Testis (tissue), 3 donors: ENCODE results near the gene SMCR8. TPM values are rescaled to one million over a fixed set of nuclear protein-coding genes. Genes with fewer than 3 reads are reported as not detected.

Experiments
- DNase-seq: peaks from one replicate; pipeline ENCODE4 v3.0.0-alpha.2; 2019
- H3K27ac ChIP-seq, 2 donors: fragments of 200-600 bp; sonication (generic); one replicate each; pipeline ENCODE4 v1.5.1; 2019
- H3K27me3 ChIP-seq: fragments of 200-600 bp; sonication (generic); one replicate; pipeline ENCODE4 v1.5.1; 2019
- H3K36me3 ChIP-seq: fragments of 200-600 bp; sonication (generic); one replicate; pipeline ENCODE4 v1.5.1; 2017; ENCODE audit warnings: low read depth; ENCODE audit errors: missing control alignments
- H3K4me1 ChIP-seq: fragments of 200-600 bp; sonication (generic); one replicate; pipeline ENCODE4 v1.5.1; 2019
- H3K4me3 ChIP-seq, 2 donors: fragments of 200-600 bp; sonication (generic); one replicate each; pipeline ENCODE4 v1.5.1; 2017 to 2019
- H3K9me3 ChIP-seq: fragments of 200-600 bp; sonication (generic); one replicate; pipeline ENCODE4 v1.5.1; 2017
- CTCF ChIP-seq, 3 experiments: fragments of 450-650 bp in 2 of 3; fragments of 200-600 bp in 1 of 3; sonication (generic) in 1 of 3; IDR thresholded peaks; one replicate each; pipeline ENCODE4 v1.5.1; 2016 to 2019; ENCODE audit warnings: antibody characterized with exemption in 3 of 3, mild to moderate bottlenecking in 2 of 3, moderate library complexity in 1 of 3
- POLR2A ChIP-seq: fragments of 450-650 bp; IDR thresholded peaks from one replicate; pipeline ENCODE4 v1.6.1; 2017; ENCODE audit warnings: antibody characterized with exemption, mild to moderate bottlenecking, moderate library complexity
- WGBS, 2 donors: methylation state at CpG; one replicate each; pipeline ENCODE4 v1.1.5; 2018; 5-methylcytosine and 5-hydroxymethylcytosine counted together
- intact Hi-C: fragments of 100-400 bp; cut with DNase I; formaldehyde crosslinking; loops from one replicate; pipeline ENCODE4 v1.15.1; 2023; ENCODE audit warnings: low total_unique reads
- polyA plus RNA-seq: library from polyadenylated mRNA; stranded (reverse); fragments of 350-450 nt; fragmentation: Illumina TruSeq; extraction: RNeasy Lipid Tissue Mini Kit (QIAGEN cat#74804); gene quantifications from one replicate; pipeline ENCODE4 v1.2.3, GENCODE V29; 2014; ENCODE audit warnings: low read depth, low replicate concordance; ENCODE audit not compliant: insufficient read depth
- total RNA-seq, 2 donors: library from RNA; depleted of rRNA; stranded (reverse); fragments of >200 nt; gene quantifications; one replicate each; pipeline ENCODE4 v1.2.3, GENCODE V29; 2016

Gene SMCR8
- total and polyA plus RNA-seq, 3 donors from 2014 or later, result 20.3 to 27.7 (median 25.0) TPM

GRCh38 chr17:18361837-18362697 lies 47.0 kb downstream of the SMCR8 start:
- Histone ChIP-seq H3K27me3 (no peaks in the 10 kb centered on the region), H3K36me3 (no peaks in the 10 kb centered on the region), H3K27ac (peak overlapping the region; percentile 32 to 46), H3K9me3 (no peaks in the 10 kb centered on the region), H3K4me3 (peak overlapping the region; percentile 54 to 93), H3K4me1 (peaks cover 7% of the 10 kb centered on the region)
- intact Hi-C loops, result loop anchor here (10.0 kb wide), 1 partner anchor 77 kb away; no protein-coding TSS in a partner anchor
- DNase-seq, result no peak
- no peak for TF ChIP-seq CTCF (IDR thresholded peaks at IDR 0.05)
- no peak for TF ChIP-seq POLR2A
- WGBS, 2 donors, result 49 to 52% methylated on average over 13 to 15 of the region's 15 CpGs

DNA sequence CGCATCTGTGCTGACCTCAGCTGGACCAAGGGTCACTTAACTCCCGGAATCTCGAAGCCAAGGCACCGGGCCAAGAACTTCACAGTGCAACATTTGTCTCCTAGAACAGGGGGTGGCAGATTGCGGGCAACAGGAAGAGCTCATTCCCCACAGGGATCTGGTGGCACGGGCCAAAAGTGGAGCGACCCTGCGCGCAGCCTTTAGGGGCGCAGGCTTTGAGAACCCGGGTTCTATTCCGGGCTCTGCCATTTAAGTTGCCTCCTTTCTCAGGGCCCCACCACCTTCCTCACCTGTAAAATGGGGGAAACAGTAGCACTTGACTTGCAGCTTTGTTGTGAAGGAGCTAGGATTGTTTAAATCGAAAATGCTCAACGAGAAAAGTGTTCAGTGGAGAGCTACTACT lies 47.6 kb downstream of the SMCR8 start:
- Histone ChIP-seq H3K27ac (peak overlapping the region; percentile 46 to 77), H3K4me3 (peak overlapping the region; percentile 54 to 93), H3K4me1 (peaks cover 7% of the 10 kb centered on the region), H3K27me3 (no peaks in the 10 kb centered on the region), H3K9me3 (no peaks in the 10 kb centered on the region), H3K36me3 (no peaks in the 10 kb centered on the region)
- TF ChIP-seq CTCF (IDR thresholded peaks at IDR 0.05) (no peak), POLR2A (no peak)
- WGBS, 2 donors, result 3% methylated on average over 14 of the region's 14 CpGs
- peak; percentile 89 for DNase-seq
- intact Hi-C loops, result loop anchor here (10.0 kb wide), 1 partner anchor 78 kb away; no protein-coding TSS in a partner anchor

DNA sequence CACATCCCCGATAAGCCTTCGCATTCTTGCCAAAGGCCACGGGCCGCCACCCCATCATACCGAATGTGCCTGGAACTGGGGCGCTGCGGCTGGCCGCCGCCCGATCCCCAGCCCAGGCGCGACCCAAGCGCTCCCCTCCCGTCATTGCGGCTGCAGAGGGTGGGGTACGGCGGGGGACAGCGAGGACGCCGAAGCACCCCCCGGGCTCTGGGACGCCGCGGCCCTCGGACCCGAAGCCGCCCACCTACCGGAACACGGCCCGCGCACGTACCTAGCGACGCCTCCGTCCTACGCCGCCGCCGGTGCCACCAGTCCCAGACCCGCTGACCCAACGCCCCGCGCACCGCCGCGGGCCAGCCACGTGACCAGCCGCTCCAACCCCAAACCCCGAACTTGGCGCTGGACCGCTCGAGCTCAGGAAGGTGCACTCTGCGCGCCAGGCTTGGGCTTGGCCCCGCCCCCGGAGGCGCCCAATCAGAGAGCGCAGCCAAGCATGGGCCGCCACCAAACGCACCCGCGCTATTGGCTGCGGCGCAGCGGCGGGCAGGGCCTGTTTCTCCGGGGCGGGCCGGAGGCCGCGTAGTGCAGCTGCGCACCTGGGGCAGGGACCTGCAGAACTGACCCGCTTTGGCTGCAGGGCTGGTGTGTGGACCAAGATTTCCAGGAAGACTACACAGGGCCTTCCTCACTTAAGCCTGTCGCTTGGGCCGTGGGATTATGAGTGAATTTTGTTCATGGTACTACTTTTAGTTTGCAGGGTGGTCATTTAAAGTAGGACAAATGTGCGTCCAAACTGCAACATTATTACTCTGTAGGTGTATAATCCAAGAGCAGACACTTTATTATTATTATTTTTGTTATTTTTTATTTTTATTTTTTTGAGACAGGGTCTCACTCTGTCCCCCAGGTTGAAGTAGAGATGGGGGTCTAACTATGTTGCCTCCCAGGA lies 48.3 kb downstream of the SMCR8 start, which contains the start of gene SHMT1:
TSS of gene SHMT1 (minus strand) at position 450 of the 949 bp plus-strand sequence. CDS start 7,569 bp downstream, outside the sequence.
- Histone ChIP-seq H3K9me3 (no peaks in the 10 kb centered on the region), H3K27me3 (no peaks in the 10 kb centered on the region), H3K4me3 (peak within 1 kb of the TSS; percentile 54 to 93), H3K4me1 (peaks cover 7% of the 10 kb centered on the region), H3K27ac (peak within 1 kb of the TSS; percentile 46 to 77), H3K36me3 (no peaks in the 10 kb centered on the region)
- intact Hi-C loops, result loop anchor here (10.0 kb wide), 1 partner anchor 79 kb away; no protein-coding TSS in a partner anchor
- no peak for TF ChIP-seq CTCF (IDR thresholded peaks at IDR 0.05)
- TF ChIP-seq POLR2A, result no peak
- DNase-seq, result peak; percentile 97
- WGBS, 2 donors, result 0% methylated on average over 31 to 50 of the region's 76 CpGs

DNA sequence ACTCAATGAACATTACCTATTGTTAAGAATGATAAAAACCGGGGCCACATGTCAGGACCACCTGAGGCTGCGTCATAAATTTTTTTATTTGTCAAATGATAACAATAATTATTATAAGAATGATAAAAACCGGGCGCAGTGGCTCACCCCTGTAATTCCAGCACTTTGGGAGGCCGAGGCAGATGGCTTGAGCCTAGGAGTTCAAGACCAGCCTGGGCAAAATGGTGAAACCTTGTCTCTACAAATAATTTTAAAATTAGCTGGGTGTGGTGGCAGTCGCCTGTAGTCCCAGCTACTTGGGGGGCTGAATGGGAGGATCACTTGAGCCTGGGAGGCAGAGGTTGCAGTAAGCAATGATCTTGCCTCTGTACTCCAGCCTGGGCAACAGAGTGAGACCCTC lies 49.1 kb downstream of the SMCR8 start:
- Histone ChIP-seq H3K27me3 (no peaks in the 10 kb centered on the region), H3K27ac (no peak overlapping the region), H3K36me3 (no peaks in the 10 kb centered on the region), H3K4me3 (peak overlapping the region; percentile 54 to 93), H3K9me3 (no peaks in the 10 kb centered on the region), H3K4me1 (peaks cover 7% of the 10 kb centered on the region)
- DNase-seq, result no peak
- TF ChIP-seq CTCF (IDR thresholded peaks at IDR 0.05) (no peak), POLR2A (no peak)
- WGBS, 2 donors, result 63 to 64% methylated on average over 6 of the region's 6 CpGs
- intact Hi-C loops, result loop anchor here (10.0 kb wide), 1 partner anchor 79 kb away; no protein-coding TSS in a partner anchor
